Activated CD4-positive, alpha-beta T cell treated with anti-CD3 and anti-CD28 coated beads, Interleukin-2, amount 50 U/mL, for 24 hours (primary cell): ENCODE measurements around the gene COL4A4.
A peak's percentile ranks its signal among the peaks of the same experiment; 100 is the strongest.

Experiments
- DNase-seq, 2 donors: peaks; one replicate each; pipeline ENCODE4 v3.0.0-alpha.2; 2020; ENCODE audit warnings: low read depth in 1 of 2, low spot score in 1 of 2

COL4A4 gene

DNA sequence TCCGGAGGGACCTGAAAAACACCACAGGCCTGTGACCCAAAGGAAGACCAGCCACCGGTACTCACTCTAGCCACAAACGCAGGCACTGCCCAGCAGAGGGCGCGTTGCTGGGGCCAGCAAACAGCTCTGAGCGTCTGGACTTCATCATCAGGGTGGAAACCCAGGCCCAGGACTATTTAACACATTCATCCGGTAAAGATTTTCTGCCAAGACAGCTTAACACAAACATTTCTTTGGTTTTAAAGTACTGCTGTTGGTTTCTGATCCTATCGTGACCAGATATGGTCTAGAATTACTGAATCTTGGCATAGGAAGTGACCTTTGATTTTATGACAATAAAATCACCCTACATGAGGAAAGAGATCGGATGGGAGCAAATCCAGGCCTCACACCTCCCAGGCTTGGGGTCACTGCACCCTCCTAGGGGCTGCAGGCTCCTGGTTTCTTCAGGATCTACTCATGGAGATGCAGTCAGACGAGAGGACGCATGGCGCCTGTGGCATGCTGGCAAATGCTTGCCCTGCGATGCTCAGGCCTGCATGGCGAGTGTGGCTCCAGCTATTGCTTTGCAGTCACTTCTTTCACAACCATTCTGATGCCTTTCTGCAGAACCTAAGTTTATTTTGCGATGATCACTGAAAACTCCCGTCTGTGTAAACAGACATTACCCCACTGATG is 130.4 kb downstream of the COL4A4 start:
- DNase-seq: peak in 1 of 2 donors; percentile 1

DNA sequence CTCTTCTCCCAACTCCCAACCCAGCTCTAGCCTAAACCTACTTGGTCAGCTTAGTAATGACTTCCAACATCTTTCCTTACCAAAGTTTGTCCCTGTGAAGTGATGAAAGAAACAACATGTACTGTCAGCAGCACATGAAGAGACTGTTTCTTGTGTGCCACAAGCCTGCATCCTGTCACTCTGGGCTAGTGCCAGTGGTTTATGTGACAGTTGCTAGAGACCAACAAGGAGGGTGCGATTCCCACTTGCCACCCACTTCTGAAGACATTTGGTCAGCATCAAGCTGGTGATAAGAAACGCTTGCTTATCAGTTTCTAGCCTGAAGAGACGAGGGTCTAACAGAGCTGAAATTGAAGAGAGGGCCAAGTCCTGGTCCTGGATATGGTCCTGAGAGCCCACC is 132.6 kb downstream of the COL4A4 start:
- DNase-seq: no peak

DNA sequence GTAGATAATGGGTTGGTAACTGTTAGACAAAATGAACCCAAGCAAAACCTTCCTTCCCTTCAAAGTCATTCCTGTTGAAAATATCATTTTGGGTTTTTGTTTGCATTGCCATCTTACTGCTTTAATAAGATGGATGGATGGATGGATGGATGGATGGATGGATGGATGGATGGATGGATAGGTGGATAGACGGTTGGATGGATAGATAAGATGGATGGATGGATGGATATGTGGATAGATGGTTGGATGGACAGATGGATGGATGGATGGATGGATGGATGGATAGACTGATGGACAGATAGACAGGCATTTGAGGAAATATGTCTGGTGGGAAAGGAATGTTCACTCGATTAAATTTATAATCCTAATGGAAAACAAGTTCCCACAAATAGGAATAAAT is 133.2 kb downstream of the COL4A4 start:
- DNase-seq: no peak

DNA sequence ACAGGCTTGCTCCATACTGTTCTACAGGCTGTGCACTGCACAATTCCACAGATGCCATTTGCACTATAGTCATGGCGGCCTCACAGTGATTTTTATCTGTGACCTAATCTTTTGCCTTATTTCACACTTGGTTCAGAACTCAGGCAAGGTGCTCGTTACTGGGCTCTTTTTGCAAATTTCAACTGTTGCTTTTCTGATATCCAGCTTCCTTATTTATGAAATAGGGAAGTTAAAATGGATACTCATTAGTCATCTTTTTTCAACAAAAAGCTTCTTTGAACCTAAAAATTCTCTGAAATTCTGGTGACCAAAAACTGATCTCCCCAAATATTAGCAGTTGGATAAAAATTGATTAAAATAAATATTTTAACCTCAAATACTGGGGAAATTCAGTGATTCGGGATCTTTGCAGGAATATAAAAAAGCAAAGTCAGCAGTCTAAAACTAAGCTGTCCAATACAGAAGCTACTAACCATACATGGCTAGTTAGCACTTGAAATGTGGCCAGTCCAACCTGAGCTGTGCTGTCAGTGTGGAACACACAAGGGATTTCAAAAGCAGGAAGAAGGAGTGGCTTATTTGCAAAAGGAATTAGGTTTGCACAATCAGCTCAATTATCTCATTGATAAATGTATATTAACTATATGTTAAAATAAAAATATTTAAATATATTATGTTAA is 134.4 kb downstream of the COL4A4 start:
- DNase-seq: no peak

DNA sequence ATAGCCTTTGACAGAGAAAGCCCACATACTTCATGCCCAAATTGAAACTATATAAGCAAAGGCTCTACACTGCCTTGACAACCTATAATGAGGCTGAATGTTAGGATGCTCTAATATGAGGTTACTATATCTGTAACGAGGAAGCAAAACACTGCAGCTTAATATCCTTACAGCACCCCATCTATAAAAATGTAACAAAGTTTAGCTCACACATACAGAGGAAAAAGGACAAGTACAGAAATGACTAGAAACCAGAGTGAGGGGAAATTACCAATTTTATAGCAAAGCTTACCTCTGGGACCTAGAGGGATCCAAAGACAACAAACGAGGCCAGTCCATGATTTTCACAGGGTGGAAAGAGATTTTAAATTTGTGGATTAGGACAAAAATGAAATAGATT is 138.5 kb downstream of the COL4A4 start:
- no peak for DNase-seq

DNA sequence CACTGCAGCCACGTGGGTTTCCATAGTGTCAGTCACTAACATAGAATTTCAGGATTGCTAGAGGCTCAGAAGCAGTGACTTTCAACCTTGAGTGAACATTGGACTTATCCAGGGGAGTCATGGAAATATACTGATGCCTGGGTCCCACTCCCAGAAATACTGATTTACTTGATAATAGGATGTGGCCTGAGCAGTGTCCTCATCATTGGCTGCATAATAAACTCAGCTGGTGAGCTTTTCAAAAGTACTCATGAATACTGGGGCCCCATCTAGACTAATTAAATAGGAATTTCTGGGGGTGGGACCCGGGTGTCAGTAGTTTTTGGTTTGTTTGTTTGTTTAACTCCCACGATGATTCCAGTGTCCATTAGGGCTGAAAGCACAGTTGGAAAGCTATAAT is 141.4 kb downstream of the COL4A4 start:
- DNase-seq: no peak

DNA sequence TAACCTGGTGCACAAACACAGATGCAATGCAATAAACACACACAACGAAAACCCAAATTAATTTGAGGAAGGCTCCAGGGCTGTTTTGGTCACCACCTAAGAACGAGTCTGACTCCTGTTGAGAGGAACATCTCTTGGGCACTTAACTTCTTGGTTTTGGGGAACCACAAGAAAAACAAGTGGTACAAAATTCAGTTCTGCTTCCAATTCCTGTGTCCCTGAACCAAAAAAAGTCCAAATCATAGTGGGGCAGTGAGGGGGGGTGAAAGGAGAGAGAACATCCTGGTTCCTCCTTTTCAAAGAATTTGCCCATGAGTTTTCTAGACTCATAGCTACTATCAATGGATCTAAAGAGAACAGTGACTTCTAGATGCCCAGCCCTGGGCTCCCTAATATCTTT is 143.6 kb downstream of the COL4A4 start:
- no peak for DNase-seq

DNA sequence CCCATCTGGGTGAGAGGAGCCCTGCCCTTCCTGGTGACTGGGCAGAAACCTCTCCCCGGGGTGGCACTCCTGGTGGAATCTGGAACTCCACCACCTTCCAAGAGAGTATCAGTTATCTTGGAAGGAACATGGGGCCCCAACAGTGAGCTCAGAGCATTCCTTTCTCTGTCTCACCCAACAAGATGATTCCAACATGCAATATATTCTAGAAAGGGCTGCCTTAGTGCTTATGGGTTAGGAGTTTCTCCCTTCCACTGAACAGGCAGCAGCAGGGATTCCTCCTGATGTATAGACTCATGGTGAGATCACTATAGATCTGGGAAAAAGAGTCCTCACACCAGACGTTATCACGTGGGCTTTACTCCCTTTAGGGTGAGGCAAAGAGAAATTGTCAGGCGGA is 147.1 kb downstream of the COL4A4 start:
- DNase-seq: no peak

DNA sequence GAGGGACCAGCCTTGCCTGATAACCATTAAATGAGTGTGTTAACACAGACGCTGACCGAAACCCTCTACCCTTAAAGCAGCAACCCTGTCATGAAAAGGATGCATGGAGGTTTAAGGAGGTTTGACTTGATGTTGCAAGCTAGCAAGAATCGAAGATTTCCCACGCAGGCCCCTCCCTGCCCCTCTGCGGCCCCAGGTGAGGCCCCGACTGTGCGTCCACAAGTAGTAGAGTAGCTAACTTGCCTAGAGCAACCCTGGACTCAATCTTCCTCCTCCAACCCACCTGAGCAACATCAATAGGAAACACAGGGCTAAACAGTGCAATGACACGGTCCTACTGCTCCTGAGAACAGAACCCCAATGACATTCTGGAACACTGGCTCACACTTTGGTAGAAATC is 150.1 kb downstream of the COL4A4 start:
- DNase-seq: no peak

DNA sequence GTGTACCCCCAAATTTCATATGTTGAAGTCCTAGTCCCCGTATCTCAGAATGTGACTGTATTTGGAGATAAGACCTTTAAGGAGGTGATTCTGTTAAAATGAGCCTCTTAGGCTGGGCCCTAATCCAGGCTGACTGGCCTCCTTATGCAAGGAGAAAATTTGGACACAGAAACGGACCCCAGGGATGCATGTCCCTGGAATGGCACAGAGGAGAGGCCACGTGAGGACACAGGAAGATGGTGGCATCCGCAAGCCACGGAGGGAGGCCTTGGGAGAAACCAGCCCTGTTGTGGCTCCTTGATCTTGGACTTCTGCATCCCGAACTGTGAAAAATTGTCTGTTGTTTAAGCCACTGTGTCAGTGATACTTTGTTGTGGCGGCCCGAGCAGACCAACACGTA is 150.7 kb downstream of the COL4A4 start:
- no peak for DNase-seq

DNA sequence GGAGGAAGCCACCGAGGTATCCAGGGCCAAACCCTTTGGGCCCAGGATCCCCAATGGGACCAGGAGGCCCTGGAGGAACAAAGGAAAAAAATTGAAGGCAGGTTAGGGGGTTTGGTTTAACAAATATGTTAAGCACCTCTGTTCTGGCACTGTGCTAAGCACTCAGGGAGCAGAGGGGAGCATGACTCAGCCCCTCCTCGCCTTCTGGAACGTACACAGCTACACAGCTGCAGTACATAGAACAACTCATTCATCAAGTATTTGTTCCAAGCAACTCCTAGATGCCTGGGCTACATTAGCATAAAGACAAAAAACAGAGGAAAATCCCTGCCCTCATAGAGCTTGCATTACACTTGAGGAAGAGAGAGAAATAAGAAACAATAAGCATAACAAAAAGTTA is 153.6 kb downstream of the COL4A4 start:
- no peak for DNase-seq

DNA sequence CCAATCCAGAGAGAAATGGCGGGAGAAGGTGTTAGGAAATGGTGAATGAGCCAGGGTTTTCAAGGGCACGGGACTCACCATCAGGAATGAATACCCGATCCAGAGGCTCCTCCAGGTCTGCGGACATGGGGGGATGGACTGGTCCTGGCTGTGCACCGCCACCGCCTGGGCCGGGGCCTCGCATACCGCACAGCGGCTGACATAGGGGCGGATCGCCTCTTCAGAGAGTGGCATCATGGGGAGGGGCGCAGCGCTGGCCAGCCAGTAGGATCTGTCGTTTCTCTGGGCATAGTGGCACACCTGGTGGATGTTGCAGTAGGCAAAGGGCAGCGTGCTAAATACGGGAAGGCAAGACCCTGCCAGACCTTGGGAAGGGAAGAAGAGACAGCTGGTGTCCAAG is 156.1 kb downstream of the COL4A4 start:
- no peak for DNase-seq

DNA sequence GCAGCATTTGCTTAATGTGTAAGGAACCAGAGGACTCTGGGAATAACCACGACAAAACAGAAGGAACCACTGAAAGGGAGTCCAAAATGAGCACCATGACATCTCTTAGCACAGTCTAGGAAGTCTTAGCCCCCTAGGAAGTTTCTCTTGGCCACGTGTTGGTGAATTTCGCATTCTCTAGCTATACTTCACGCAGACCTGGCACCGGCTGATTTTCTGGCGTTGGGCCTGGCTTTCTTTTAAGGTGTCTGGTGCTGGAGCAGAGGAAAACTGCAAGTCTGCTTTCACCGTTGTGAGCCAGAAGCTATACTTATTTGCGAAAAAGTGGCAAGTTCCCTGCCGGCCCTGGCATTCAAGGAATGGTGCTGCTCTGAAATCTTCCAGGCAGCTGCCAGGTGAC is 156.9 kb downstream of the COL4A4 start:
- no peak for DNase-seq

DNA sequence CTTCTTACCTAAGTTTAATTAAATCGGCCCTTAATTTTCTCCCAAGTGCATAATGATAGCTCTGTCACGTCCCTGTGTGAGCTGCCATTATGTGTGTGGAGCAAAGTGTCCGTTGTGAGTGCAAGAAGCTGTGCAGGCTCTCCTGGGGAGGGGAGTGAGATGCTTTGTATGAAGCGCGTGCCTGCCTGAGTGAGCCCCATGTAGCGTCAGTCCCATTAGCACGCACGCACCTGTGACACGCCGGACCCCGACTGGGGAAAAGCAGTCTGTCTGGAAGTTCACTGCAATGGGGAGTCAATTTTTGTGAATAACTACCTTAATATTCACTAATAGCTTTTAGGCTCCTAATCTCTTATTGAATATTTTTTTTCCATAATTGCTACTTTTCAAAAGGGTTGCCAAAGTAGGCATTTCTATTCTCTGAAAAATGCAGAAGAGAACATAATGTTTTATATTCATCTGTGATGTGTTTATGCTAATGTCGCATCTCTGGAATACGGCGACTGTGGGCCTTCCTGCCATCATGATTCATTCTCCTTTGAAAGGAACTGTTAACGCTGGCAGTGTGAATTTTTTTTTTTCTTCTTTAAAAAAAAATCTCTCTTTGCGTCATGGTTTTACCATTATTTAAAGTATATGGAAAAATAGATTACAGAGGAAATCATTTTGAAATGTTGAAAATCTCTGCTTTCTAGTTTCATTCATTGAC is 157.7 kb downstream of the COL4A4 start:
- DNase-seq: no peak

DNA sequence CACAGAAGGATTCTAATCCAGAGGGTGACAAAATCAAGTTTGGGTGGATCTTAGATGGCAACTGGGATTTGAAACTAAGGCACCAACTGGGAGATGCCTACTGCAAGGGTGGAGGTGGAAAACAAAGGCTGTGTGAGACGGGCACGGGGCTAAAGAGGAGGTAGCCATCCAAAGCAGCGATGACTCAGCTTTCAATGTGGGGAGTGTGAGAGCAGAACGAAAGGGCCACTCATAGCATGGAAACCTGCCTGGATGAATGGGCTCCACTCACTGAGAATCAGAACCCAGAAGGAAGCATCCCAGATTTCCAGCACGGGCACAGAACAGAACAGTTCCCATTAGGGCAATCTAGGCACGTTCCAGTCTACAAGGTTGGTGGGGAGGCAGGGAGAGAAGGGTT is 159.5 kb downstream of the COL4A4 start:
- DNase-seq: no peak

DNA sequence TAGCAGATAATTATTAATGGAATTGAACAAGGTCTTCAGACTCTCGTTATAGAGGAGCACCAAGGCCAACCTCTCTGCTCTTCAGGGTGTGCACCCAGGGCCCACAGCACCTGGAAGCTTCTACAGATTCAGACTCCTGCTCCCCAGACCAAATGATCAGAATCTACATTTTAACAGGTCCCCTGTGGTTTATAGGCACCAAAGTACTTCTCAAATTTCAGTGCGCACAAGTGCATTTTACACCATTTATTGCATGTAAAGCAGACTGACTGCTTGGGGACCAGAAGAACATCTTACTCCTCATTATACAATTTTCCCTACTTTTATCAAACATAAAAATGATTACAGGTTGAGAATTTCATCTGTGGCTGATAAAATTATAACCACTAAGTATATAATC is 163.9 kb downstream of the COL4A4 start:
- DNase-seq: no peak

DNA sequence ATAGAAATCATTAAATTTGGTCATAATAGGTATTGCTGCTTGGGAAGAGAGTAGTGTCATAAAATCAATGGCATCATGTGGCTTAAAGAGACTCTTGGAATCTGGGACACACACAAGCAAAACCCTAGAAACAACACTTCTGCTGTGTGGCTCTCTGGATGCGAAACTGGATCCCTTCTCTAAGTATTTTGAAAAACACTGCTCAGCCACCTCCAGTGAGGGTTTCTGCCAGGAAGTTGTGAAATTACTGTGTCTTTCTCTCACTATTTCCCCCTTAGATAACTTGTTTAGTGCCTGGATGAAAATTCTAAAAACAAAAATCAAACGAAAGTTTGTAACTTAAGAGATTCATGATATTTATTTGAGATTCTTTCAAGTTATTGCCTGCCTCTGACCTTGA is 164.3 kb downstream of the COL4A4 start:
- no peak for DNase-seq

DNA sequence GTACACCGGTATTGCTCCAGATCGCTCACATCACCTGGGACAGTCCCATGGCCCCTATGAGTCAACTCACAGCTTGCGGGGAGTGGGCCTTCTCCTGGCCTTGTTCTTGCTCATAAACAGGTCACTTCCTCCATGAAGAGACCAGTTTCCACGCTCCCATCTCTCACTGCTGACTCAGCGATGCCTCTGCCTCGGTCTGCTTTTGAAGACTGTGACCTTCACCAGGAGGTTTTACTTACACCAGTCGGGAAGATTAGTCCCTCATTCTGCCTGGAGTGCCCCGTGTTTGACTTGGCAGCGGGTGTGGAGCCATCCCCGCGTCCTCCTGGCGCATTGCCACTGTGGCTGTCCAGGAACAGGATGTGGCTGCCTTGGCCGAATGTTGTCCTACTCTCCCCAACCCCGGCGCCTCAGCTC is 168.4 kb downstream of the COL4A4 start:
- DNase-seq: peak in 1 of 2 donors; percentile 25

DNA sequence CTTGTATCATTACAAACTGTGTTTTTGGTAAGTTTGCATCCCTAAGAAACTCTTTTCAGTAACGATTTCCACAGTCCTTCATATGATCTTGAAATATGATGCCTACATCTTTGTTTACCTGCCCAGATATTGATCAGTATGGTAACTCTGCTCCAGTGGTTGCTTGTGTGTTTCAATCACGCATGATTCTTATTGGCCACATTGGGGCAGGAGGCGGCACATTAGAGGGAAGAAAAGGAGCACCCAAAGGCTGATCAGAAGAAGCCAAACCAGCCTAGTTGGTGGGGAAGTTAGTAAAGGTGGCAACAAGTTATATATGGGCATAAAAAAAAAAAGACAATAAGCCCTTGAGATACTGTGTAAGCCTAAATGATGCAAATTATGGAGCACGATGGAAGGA is 169.2 kb downstream of the COL4A4 start:
- no peak for DNase-seq

DNA sequence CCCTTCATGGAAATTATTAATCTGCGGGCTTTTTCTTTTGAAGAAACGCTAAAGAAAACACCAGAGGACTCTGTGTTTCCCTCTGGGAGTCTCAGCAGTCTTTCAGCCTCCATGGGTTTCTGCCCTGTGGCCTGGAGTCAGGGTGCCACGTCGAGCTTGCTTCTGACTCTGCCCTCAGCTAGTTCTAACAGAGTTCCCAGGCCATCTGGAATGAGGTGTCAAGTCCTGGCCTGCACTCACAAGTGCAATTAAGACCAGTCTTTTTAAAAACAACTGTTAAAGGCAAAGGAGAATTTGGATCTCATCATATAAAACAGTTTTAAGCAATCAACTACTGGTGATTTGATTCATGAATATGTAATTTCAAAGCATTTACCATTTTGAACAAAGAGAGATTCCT is 170.8 kb downstream of the COL4A4 start:
- DNase-seq: no peak

DNA sequence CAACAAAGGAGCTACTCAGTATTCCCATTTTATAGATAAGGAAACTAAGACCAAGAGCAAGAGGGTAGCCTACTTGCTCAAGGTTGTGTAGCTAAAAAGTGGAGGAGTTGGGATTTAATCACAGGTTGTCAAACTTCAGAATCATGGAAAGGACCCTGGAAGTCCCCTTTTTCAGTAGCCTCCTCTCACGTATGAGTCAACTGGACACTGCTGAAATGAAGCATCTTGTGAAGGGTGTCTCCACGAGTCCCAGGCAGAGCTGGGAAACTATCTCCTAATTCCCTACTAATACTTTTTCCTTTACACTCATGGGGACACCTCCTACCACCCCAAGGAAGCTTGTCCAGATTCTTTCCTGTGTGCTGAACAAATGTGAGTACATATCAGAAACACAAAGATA is 172.3 kb downstream of the COL4A4 start:
- DNase-seq: no peak

DNA sequence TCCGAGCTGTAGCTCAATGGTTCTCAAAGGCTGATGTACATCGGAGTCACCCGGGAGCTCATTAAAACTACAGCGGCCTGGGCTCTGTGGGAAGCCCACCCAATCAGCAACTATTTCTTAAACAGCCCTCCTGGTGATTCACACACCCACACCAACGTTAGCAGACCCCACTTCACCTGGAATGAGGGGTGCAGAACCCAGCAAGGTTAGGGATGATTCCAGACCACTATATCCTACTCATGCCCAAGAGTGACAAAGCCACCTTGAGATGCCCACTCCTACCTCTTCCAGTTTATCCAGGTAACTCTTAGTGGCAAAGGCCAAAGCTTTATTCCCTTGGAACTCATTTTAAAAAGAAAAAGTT is 178.4 kb downstream of the COL4A4 start:
- DNase-seq: no peak
